Transverse colon (tissue), 4 donors: Measurements from ENCODE around the gene NCMAP.

Experiments used
- CTCF ChIP-seq, 5 experiments: fragments of 200-600 bp in 3 of 5; fragments of 450-650 bp in 2 of 5; sonication (generic) in 3 of 5; IDR thresholded peaks; 1 replicate in 2 of 5; 2 replicates in 3 of 5; pipeline ENCODE4 v1.5.1; 2016 to 2017; ENCODE audit warnings: antibody characterized with exemption in 5 of 5, inconsistent platforms in 3 of 5, mild to moderate bottlenecking in 2 of 5, moderate library complexity in 1 of 5
- EP300 ChIP-seq: sonication (generic); formaldehyde crosslinking; IDR thresholded peaks from one replicate; pipeline ENCODE4 v1.6.1; 2017; ENCODE audit warnings: antibody characterized with exemption, low read depth
- POLR2A ChIP-seq: fragments of 450-650 bp; IDR thresholded peaks from one replicate; pipeline ENCODE4 v1.6.1; 2016; ENCODE audit warnings: antibody characterized with exemption, mild to moderate bottlenecking, moderate library complexity
- POLR2AphosphoS5 ChIP-seq, 3 donors: sonication (generic); formaldehyde crosslinking; IDR thresholded peaks; one replicate each; pipeline ENCODE4 v1.6.1; 2016; ENCODE audit warnings: antibody characterized with exemption in 3 of 3

- TF ChIP-seq CTCF (IDR thresholded peaks at IDR 0.05): no peak
- no peak for TF ChIP-seq EP300
- no peak for TF ChIP-seq POLR2A
- TF ChIP-seq POLR2AphosphoS5 (IDR thresholded peaks at IDR 0.05): no peak
Measured at GRCh38 chr1:24584171-24584647, 28.3 kb downstream of the NCMAP start.
